Sigmoid colon (tissue), 4 donors: Measurements from ENCODE around the gene NID2.

Source experiments
- CTCF ChIP-seq, 4 experiments: fragments of 450-650 bp in 3 of 4; fragments of 200-600 bp in 1 of 4; IDR thresholded peaks; one replicate each; pipeline ENCODE4 v1.5.1; 2016 to 2019; ENCODE audit warnings: antibody characterized with exemption in 4 of 4, mild to moderate bottlenecking in 3 of 4, moderate library complexity in 2 of 4
- POLR2A ChIP-seq, 2 donors: fragments of 450-650 bp; IDR thresholded peaks; one replicate each; pipeline ENCODE4 v1.6.1; 2016; ENCODE audit warnings: antibody characterized with exemption in 2 of 2, mild to moderate bottlenecking in 2 of 2, moderate library complexity in 2 of 2
- POLR2AphosphoS5 ChIP-seq, 4 donors: sonication (generic); formaldehyde crosslinking; IDR thresholded peaks; one replicate each; pipeline ENCODE4 v1.6.1; 2017; ENCODE audit warnings: antibody characterized with exemption in 4 of 4

- TF ChIP-seq CTCF (IDR thresholded peaks at IDR 0.05): no peak
- TF ChIP-seq POLR2AphosphoS5 (IDR thresholded peaks at IDR 0.05): no peak
- TF ChIP-seq POLR2A (IDR thresholded peaks at IDR 0.05): no peak
Observed at GRCh38 chr14:52049271-52049670, 19.6 kb downstream of the NID2 start.
